Activated T-cell treated with anti-CD3 and anti-CD28 coated beads for 24 hours (primary cell): ENCODE results near the gene GRID1.

ENCODE experiments used
- DNase-seq: peaks from one replicate; pipeline ENCODE4 v3.0.0-alpha.2; 2020; ENCODE audit warnings: low read depth

The GRID1 gene

GRCh38 chr10:86210416-86210815 lies 156.2 kb downstream of the GRID1 start:
- no peak for DNase-seq

DNA sequence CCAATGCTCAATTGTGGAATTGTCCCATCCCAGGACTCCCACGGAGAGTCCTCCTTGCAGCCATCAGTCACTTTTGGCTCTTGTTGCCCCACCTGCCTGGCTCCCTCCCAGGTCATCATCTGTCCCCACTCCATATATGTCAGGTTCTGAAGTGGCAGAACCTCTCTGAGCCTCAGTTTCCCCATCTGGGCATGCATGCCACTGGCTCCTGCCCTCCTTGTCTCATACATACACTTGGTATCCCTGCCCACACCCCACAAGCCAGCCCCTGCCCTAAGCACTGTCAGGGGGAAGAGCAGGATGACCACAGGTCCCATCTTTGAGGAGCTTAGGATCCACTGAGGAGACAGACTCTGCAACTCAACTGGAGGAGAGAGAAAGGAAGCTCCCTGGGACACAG lies 156.9 kb downstream of the GRID1 start:
- DNase-seq = no peak

GRCh38 chr10:86207226-86207625 lies 159.4 kb downstream of the GRID1 start:
- no peak for DNase-seq

- no peak for DNase-seq
Observed at GRCh38 chr10:86206240-86206579, 160.4 kb downstream of the GRID1 start.

DNA sequence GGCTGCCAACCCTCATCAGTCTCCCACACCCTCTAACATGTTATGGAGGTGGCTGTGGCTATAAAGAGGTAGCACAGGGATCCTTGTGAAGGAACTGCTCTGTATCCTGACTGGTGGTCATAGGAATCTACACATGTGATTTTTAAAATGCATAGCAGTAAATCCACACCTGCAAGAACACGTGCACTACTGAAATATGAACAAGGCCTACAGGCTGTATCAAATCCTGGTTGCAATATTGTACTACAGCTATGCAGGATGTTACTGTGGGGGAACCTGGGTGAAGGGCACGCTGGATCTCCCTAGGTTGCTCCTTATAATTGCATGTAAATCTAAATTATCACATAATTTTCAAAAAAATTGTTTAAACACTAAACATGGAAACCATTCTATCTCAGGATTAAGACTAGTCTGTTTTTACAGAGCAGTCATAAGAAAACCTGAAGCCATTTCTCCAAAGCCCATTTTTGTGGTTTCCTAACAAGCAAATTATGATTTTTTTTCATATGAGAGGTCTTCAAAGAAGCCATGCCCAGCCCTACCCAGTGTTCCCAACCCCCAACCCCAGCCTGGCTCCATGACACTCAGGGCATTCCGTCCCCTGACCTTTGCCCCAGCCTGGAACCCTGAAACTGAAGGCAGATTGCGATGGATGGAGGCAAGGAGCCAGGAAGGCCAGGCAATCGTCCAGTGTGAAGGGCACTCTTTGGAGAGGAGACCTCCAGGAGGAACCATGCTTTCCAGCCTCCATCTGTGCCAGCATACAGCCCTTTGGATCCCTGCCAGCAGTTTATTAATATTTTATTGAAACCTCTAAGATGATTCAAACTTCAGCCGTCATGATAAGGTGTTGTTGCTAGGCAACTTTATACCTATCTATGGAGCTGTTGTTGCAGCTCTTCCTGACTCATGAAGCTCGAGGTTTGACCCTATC lies 161.0 kb downstream of the GRID1 start:
- no peak for DNase-seq

- DNase-seq = no peak
Observed at GRCh38 chr10:86204421-86205305, 161.9 kb downstream of the GRID1 start.

- no peak for DNase-seq
Observed at GRCh38 chr10:86203162-86203905, 163.3 kb downstream of the GRID1 start.

GRCh38 chr10:86202226-86202735 lies 164.3 kb downstream of the GRID1 start:
- DNase-seq = no peak

GRCh38 chr10:86200867-86201266 lies 165.7 kb downstream of the GRID1 start:
- no peak for DNase-seq

- no peak for DNase-seq
Observed at GRCh38 chr10:86200269-86200668, 166.3 kb downstream of the GRID1 start.

DNA sequence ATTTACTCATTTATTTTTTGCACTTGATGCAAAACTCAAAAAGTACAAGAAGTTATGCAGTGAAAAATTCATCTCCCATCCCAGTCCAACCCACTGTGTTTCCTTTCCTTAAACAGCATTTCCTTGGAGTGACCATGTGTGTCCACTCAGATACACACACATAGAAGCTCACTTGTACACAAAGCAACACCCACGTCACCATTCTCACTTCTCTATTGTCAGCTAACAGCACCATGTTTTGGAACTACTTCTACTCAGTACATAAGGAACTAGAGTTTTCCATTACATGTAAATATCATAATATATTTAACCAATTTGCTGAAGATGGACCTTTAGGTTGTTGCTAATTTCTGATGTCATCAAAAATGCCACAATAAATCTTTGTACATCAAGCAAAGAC lies 167.6 kb downstream of the GRID1 start:
- DNase-seq = no peak

DNA sequence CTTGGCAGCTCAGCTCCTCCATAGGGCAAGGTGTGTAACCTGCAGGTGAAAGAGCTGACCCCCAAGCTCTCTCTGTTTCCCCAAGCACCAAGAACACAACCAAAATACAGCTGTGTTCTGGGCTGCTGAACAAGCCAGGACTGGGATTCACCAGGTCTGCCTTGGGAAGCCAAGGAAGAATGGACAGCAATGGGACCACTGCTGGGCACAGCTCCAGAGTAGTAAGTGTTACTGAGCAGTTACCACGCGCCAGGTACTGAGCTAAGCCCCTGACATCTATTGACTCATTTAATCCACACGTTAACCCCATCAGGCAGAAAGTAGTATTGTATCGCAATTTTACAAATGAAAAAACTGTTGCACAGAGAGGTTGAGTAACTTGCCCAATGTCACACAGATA lies 168.3 kb downstream of the GRID1 start:
- DNase-seq = no peak

- DNase-seq = no peak
Observed at GRCh38 chr10:86197166-86197790, 169.3 kb downstream of the GRID1 start.

DNA sequence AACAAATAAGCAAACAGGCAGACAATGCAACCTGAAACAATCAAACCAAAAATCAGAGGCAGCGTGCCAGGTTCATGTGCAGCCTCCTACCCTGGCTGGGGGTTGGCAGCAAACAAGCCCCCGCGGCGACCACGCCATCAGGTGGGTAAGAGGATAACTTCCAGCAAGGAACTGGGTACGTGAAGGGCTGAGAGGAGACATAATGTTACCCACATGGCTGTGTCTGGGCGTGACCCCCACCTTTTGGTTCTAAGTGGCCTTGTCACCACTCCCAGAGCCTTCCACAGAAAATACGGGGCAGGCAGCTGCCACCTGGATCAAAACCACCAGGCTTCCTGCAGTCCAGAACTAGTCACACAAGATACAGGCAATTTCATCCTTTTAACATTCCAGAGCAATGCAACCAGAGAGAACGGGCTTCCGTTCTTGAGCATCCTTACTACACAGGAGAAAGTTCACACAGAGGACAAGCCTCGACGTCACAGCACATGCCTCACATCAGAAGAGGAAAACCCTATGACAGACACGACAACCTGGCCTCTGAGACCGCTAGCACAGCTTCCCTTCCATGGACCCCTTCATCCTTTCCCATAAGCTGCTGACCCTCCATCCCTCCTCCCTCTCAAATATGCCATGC lies 171.0 kb downstream of the GRID1 start:
- no peak for DNase-seq

- DNase-seq = no peak
Observed at GRCh38 chr10:86194684-86195083, 171.9 kb downstream of the GRID1 start.

- DNase-seq = no peak
Observed at GRCh38 chr10:86193841-86194240, 172.8 kb downstream of the GRID1 start.

GRCh38 chr10:86192691-86193090 lies 173.9 kb downstream of the GRID1 start:
- no peak for DNase-seq

- no peak for DNase-seq
Observed at GRCh38 chr10:86192147-86192546, 174.4 kb downstream of the GRID1 start.

DNA sequence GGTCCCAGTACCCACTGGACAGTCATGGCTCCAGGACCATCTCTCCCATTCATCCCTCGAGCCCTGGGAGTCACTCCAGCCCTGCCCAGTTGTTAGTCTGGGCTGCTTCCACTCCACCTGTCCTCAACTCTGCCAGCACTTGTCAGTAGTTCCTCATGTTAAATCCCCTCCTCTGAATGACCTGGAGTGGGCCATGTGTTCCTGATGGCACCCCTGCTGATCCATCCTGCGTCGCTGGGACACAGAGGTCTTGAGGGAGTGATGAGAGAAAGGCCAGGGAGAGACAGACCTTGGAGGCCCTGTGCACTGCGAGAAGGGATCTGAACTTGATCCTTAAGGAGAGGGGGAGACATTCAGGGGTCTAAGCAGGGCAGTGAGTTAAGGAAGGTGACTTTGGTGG lies 174.9 kb downstream of the GRID1 start:
- DNase-seq = no peak

DNA sequence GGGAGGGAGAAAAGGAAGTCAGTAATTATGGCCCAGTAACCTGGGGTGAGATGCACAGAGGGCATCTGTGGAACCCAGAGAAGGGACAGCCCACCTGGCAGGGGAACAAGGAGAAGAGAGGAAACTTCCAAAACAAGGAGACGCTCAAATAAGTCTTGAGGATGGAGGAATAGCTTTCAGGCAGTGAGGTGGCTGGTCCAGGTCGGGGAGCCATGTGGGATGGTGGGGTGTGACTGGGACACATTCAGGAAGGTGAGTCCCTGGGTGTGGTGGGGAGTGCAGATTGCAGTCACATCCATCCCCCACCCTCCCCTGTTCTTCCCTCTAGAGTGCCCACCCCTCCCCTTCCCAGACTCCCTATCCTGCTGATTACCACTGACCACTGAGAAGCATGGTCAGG lies 175.4 kb downstream of the GRID1 start:
- DNase-seq = no peak

- no peak for DNase-seq
Observed at GRCh38 chr10:86190291-86190690, 176.3 kb downstream of the GRID1 start.
